ENCODE results near the gene NRXN2.

The NRXN2 gene

DNA sequence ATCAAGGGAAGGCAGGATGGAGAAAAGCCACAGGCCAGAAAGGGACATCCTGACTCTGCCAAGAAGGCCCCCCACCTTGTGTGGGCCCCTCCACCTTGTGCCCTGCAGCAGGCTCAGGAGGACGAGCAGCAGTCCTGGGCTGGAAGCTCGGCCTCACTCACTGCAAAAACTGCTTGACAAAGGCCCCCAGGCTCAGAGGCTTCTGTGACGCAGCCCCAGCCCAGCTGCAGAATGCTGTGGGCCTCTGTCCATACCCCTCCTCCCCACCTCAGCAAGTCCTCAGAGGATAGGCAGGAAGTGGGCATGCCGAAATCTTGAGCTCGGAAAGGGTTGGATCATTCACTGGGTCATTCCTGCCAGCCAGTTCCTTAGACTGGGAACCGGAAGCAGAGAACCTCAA, 61.9 kb downstream of the NRXN2 start:
- Histone ChIP-seq H3K4me1 (ENCODE audit: insufficient read depth, low read length) (peaks cover 9% of the 10 kb centered on the region; the same call in 1 of the 2 replicates), H3K36me3 (ENCODE audit: insufficient read depth, low read length) (no peaks in the 10 kb centered on the region), H3K9me3 (ENCODE audit: control insufficient read depth, insufficient read depth, low read length) (no peaks in the 10 kb centered on the region), H3K9ac (ENCODE audit: low read depth, low read length) (no peak overlapping the region)

DNA sequence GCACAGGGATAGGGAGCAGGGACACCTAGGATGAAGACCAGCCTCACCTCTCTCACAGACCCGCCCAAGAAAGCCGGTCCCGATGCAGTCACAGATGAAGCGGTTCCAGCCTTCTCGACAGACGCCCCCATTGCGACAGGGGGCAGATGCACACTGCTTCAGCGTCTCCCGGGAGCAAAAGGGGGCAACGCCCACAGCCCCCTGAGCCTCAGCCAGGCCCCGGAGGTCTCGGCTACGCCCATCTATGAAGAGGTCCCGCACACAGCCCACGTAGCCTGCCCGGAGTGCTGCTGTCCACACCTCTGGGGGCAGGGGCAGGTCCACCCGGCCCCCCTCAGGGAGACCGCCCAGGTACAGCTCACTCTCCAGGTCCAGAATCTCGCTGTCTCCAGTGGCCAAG, 62.3 kb downstream of the NRXN2 start:
- Histone ChIP-seq H3K36me3 (ENCODE audit: insufficient read depth, low read length) (no peaks in the 10 kb centered on the region), H3K9ac (ENCODE audit: low read depth, low read length) (no peak overlapping the region), H3K4me1 (ENCODE audit: insufficient read depth, low read length) (peaks cover 9% of the 10 kb centered on the region; the same call in 1 of the 2 replicates), H3K9me3 (ENCODE audit: control insufficient read depth, insufficient read depth, low read length) (no peaks in the 10 kb centered on the region)

DNA sequence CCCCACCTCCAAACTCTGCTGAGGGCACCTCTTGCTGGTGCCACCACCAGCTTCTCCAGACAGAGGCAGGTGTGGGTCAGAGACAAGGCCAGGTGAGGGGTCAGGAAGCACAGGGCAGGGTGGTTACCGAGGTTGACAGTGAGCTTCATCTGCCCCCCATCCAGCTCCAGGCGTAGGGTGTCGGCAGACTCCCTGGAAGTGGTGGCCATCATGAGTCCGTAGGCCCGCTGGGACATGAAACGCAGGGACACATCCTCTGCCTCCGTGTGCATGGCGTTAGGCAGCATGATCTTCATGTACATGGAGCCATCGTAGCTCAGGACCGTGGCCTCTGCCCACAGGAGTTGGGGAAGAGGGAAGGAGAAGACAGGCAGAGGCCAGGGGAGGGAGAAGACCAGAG, 62.8 kb downstream of the NRXN2 start:
- H3K9ac ChIP-seq (ENCODE audit: low read depth, low read length): no peak overlapping the region
- H3K4me1 ChIP-seq (ENCODE audit: insufficient read depth, low read length): peaks cover 9% of the 10 kb centered on the region; the same call in 1 of the 2 replicates
- H3K9me3 ChIP-seq (ENCODE audit: control insufficient read depth, insufficient read depth, low read length): no peaks in the 10 kb centered on the region
- H3K36me3 ChIP-seq (ENCODE audit: insufficient read depth, low read length): no peaks in the 10 kb centered on the region

- no peaks in the 10 kb centered on the region for H3K36me3 ChIP-seq (ENCODE audit: insufficient read depth, low read length)
- H3K4me1 ChIP-seq (ENCODE audit: insufficient read depth, low read length): peaks cover 9% of the 10 kb centered on the region; the same call in 1 of the 2 replicates
- H3K9ac ChIP-seq (ENCODE audit: low read depth, low read length): no peak overlapping the region
- H3K9me3 ChIP-seq (ENCODE audit: control insufficient read depth, insufficient read depth, low read length): no peaks in the 10 kb centered on the region
These were observed 63.4 kb downstream of the NRXN2 start for GRCh38 chr11:64659417-64660144.

GRCh38 chr11:64658265-64658664, 64.7 kb downstream of the NRXN2 start:
- Histone ChIP-seq H3K36me3 (ENCODE audit: insufficient read depth, low read length) (no peaks in the 10 kb centered on the region), H3K9ac (ENCODE audit: low read depth, low read length) (no peak overlapping the region), H3K4me1 (ENCODE audit: insufficient read depth, low read length) (peaks cover 9% of the 10 kb centered on the region; the same call in 1 of the 2 replicates), H3K9me3 (ENCODE audit: control insufficient read depth, insufficient read depth, low read length) (no peaks in the 10 kb centered on the region)

DNA sequence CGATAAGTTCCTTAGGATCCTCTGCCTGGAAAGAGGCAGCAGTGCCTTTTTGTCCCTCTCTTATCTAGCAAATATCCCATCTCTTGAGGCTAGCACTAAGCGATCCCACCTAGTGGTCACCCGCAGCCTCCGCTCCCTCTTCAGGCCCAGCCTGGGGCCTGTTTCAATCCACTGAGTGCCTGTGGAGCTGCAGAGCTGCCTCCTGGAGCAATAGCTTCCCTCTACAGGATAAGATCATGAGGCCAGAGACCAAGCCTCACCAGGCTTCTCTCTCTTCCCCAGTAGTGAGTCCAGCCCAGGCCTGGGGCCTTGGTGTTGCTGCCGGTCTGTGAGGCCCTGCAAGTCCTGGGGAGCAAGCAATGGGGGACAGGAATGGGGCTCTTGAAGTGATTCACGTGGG, 66.1 kb downstream of the NRXN2 start:
- Histone ChIP-seq H3K36me3 (ENCODE audit: insufficient read depth, low read length) (no peaks in the 10 kb centered on the region), H3K4me1 (ENCODE audit: insufficient read depth, low read length) (peaks cover 9% of the 10 kb centered on the region; the same call in 1 of the 2 replicates), H3K9me3 (ENCODE audit: control insufficient read depth, insufficient read depth, low read length) (no peaks in the 10 kb centered on the region), H3K9ac (ENCODE audit: low read depth, low read length) (no peak overlapping the region)

DNA sequence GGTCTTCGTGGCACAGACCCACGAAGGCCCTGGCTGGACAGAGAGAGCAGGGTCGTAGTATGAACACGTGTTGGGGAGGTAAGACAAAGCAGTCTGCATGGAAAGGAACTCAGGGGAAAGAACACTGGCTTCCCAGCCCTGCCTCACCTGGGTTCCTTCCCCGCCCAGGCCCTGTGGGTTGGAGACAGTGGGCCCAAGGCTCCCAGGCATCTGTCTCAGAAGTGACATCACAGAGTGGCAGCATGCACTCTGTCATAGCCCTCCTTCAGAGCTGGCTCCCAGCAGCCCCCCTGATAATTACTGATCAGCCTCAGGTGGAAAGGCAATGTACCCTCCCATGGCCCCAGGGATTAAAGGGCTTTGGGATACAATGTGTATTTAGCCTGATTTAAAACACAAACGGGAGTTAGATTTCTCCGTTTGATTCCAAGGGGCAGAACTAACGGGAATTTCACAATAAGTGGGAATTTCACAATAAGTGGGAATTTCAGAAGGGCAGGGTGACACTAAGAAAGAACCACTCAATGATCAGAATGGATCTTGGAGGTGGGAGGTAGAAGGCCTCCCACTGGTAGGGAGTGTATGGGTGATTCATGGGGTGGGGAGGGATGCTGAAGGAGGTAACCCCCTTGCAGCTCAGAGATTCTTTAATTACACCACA, 66.9 kb downstream of the NRXN2 start:
- Histone ChIP-seq H3K4me1 (ENCODE audit: insufficient read depth, low read length) (peaks cover 7% of the 10 kb centered on the region; the same call in 1 of the 2 replicates), H3K36me3 (ENCODE audit: insufficient read depth, low read length) (no peaks in the 10 kb centered on the region), H3K9ac (ENCODE audit: low read depth, low read length) (no peak overlapping the region), H3K9me3 (ENCODE audit: control insufficient read depth, insufficient read depth, low read length) (no peaks in the 10 kb centered on the region)

- Histone ChIP-seq H3K36me3 (ENCODE audit: insufficient read depth, low read length) (no peaks in the 10 kb centered on the region), H3K9ac (ENCODE audit: low read depth, low read length) (no peak overlapping the region), H3K4me1 (ENCODE audit: insufficient read depth, low read length) (no peaks in the 10 kb centered on the region; the same call in 1 of the 2 replicates), H3K9me3 (ENCODE audit: control insufficient read depth, insufficient read depth, low read length) (no peaks in the 10 kb centered on the region)
These were observed 67.9 kb downstream of the NRXN2 start for GRCh38 chr11:64654958-64655541.

- H3K9me3 ChIP-seq (ENCODE audit: control insufficient read depth, insufficient read depth, low read length): no peaks in the 10 kb centered on the region
- H3K9ac ChIP-seq (ENCODE audit: low read depth, low read length): no peak overlapping the region
- no peaks in the 10 kb centered on the region; the same call in 1 of the 2 replicates for H3K4me1 ChIP-seq (ENCODE audit: insufficient read depth, low read length)
- no peaks in the 10 kb centered on the region for H3K36me3 ChIP-seq (ENCODE audit: insufficient read depth, low read length)
These were observed 68.6 kb downstream of the NRXN2 start for GRCh38 chr11:64654439-64654838.

DNA sequence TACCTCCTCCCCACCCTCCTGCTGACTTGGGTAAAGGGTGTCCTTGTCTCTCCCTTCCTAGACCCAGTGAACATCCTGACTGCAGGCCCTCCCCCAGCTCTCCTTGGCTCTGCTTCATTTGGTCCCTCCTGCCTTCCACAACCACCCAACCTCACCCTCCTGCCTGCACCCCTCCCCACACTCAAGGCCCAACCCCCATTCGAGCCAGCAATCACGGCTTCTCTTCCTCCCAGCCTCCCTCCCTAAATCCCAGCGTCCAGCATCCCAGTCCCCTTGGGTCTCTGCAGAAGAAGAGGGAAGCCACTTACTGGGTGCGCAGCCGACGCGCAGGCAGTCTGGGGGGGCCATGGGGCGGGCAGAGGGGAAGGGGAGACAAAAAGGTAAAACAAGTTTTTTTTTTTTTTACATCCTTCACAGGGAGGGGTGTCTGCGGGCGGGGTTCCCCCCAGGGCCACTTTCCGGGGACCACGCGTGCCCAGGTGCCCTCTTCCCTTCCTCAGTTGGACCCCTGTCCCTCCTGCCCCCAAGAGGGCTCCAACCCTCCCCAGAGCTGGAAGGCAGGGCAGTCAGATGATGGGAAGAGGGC, 69.5 kb downstream of the NRXN2 start:
- Histone ChIP-seq H3K9ac (ENCODE audit: low read depth, low read length) (no peak overlapping the region), H3K9me3 (ENCODE audit: control insufficient read depth, insufficient read depth, low read length) (no peaks in the 10 kb centered on the region), H3K36me3 (ENCODE audit: insufficient read depth, low read length) (no peaks in the 10 kb centered on the region), H3K4me1 (ENCODE audit: insufficient read depth, low read length) (no peaks in the 10 kb centered on the region; the same call in 1 of the 2 replicates)

DNA sequence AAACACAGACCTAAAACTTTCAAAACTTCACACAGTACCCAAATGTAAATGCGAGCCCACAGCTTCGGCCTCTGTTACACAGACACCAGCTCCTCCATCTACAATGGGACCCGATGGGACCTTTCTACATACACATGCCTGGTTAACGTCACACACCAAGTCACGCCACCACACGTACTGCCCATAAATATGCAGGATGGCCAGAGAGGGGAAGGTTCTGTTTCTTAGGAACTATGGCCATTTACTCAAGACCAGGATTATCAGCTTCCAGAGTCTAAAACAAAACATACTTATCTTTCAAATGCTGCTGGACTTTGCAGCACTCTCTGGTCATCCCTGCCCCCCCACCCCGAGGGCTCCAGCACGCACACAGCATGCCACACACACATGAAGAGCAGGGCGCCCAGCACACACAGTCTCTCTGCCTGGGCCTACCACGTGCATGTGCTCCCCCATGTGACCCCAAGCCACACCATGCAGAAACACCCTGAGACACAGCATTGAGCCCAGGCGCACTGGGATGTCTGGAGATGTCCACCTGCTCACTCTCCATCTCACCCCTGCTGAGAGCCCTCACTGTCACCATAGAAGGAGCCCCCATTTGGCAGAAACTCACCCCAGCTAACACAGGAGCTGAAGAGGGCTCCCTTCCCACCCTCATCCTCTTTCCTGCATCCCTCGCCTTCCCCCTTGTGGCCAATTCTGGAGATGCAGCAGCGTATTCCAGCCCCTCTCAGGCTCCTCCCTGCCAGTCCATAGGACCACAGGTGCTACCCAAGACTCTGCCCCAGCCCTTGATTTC, 70.2 kb downstream of the NRXN2 start:
- no peaks in the 10 kb centered on the region for H3K36me3 ChIP-seq (ENCODE audit: insufficient read depth, low read length)
- H3K4me1 ChIP-seq (ENCODE audit: insufficient read depth, low read length): no peaks in the 10 kb centered on the region; the same call in 1 of the 2 replicates
- no peak overlapping the region for H3K9ac ChIP-seq (ENCODE audit: low read depth, low read length)
- no peaks in the 10 kb centered on the region for H3K9me3 ChIP-seq (ENCODE audit: control insufficient read depth, insufficient read depth, low read length)

GRCh38 chr11:64650923-64651523, 72.0 kb downstream of the NRXN2 start:
- Histone ChIP-seq H3K9me3 (ENCODE audit: control insufficient read depth, insufficient read depth, low read length) (no peaks in the 10 kb centered on the region), H3K4me1 (ENCODE audit: insufficient read depth, low read length) (no peaks in the 10 kb centered on the region; the same call in 1 of the 2 replicates), H3K9ac (ENCODE audit: low read depth, low read length) (no peak overlapping the region), H3K36me3 (ENCODE audit: insufficient read depth, low read length) (no peaks in the 10 kb centered on the region)

DNA sequence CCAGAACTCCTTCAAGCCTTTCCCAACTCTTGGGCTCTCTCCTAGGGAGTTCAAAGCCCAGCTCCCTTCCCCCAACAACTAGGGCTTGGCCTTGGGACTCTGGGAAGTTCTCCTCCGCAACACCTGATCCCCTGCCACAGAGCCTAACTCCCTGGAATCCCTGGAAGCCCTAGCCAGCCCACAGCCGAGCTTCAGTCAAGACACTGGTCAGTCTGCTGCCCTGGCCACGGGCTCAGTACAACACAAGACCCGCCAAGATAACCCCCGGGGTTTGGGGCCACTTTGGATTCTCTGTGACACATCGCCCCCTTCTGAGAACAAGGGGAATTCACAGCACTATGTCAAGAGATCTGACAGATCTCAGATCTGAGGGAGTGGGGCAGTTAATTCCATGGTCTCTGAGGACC, 73.7 kb downstream of the NRXN2 start:
- Histone ChIP-seq H3K36me3 (ENCODE audit: insufficient read depth, low read length) (no peaks in the 10 kb centered on the region), H3K9ac (ENCODE audit: low read depth, low read length) (no peak overlapping the region), H3K9me3 (ENCODE audit: control insufficient read depth, insufficient read depth, low read length) (no peaks in the 10 kb centered on the region), H3K4me1 (ENCODE audit: insufficient read depth, low read length) (peaks cover 2% of the 10 kb centered on the region; the same call in 1 of the 2 replicates)
